K562 (cell line): ENCODE results near the gene HS3ST3A1. TPM values are rescaled to one million over a fixed set of nuclear protein-coding genes. Genes with fewer than 3 reads are reported as not detected.

Experiments
- ATAC-seq: fragments of 200-7000 bp; cut with Tn5 transposase; 3 replicates; pipeline ENCODE4 v1.9.1; 2020; ENCODE audit warnings: moderate library complexity
- BruUV-seq: library from RNA; stranded (reverse); fragments of 400-500 nt; replicated peaks from 2 replicates; lab custom pipeline; 2021; lab: Mats Ljungman, UMichigan
- CTCF ChIA-PET: fragments of 300-600 bp; formaldehyde crosslinking; extraction: SDS; loops from one replicate; lab custom pipeline; 2021; ENCODE audit warnings: low intra/inter-chr PET ratio; lab: Yijun Ruan, JAX
- POLR2A ChIA-PET: fragments of 300-600, 350-650 bp; sonication (Branson Sonifier 250); formaldehyde crosslinking; extraction: SDS; loops from one replicate; lab custom pipeline; 2021; ENCODE audit warnings: antibody characterized with exemption, inconsistent platforms; lab: Yijun Ruan, JAX
- DNase-seq, 4 experiments: peaks; one replicate each; pipeline versions ENCODE4 v3.0.0 to v3.0.0-alpha.2; 2011 to 2018; ENCODE audit warnings: low spot score in 3 of 4, mixed read lengths in 3 of 4; ENCODE audit errors: extremely low read depth in 1 of 4
- FAIRE-seq: peaks from 2 replicates; lab custom pipeline; 2011; peaks lifted over from hg19 to GRCh38; lab: Jason Lieb, UNC
- H2AFZ ChIP-seq: 2 replicates; pipeline ENCODE4 v1.6.0; 2011; ENCODE audit warnings: low read depth, low read length, control low read depth, inconsistent platforms
- H3K27ac ChIP-seq: fragments of 200-600 bp; 3 replicates; pipeline ENCODE4 v1.8.0; 2011; ENCODE audit warnings: low read depth, mild to moderate bottlenecking, control low read depth, inconsistent platforms, low read length, moderate library complexity, mixed read lengths; ENCODE audit errors: extremely low read depth
- H3K27me3 ChIP-seq, 2 experiments: fragments of 300-600 bp in 1 of 2; 2 replicates in 1 of 2; 3 replicates in 1 of 2; pipeline versions ENCODE4 v1.6.0 to v1.8.0; 2011; ENCODE audit warnings: inconsistent platforms in 2 of 2, low read length in 2 of 2, mild to moderate bottlenecking in 1 of 2, mixed read lengths in 1 of 2, moderate library complexity in 1 of 2; ENCODE audit not compliant: control insufficient read depth in 2 of 2, insufficient read depth in 2 of 2
- H3K36me3 ChIP-seq: fragments of 300-600 bp; 3 replicates; pipeline ENCODE4 v1.8.0; 2011; ENCODE audit warnings: mild to moderate bottlenecking, low read length, inconsistent platforms; ENCODE audit not compliant: control insufficient read depth, insufficient read depth
- H3K4me1 ChIP-seq, 2 experiments: fragments of 200-600 bp in 1 of 2; replicated peaks in 1 of 2; 2 replicates in 1 of 2; 3 replicates in 1 of 2; pipeline versions ENCODE4 v1.5.1 to v1.8.0; 2011; ENCODE audit warnings: inconsistent platforms in 2 of 2, low read length in 2 of 2, mild to moderate bottlenecking in 1 of 2, mixed read lengths in 1 of 2, moderate library complexity in 1 of 2; ENCODE audit not compliant: control insufficient read depth in 2 of 2, insufficient read depth in 2 of 2
- H3K4me2 ChIP-seq: 2 replicates; pipeline ENCODE4 v1.6.1; 2011; ENCODE audit warnings: low read length, control low read depth, inconsistent platforms, mixed read lengths; ENCODE audit not compliant: insufficient read depth
- H3K4me3 ChIP-seq: fragments of 200-600 bp; sonication (generic), shearing (Covaris generic); 2 replicates; pipeline ENCODE4 v1.5.1; 2016; ENCODE audit warnings: control low read depth, inconsistent platforms
- H3K79me2 ChIP-seq: fragments of 200-600 bp; 3 replicates; pipeline ENCODE4 v1.8.0; 2011; ENCODE audit warnings: low read length, inconsistent platforms; ENCODE audit not compliant: control insufficient read depth, insufficient read depth
- H3K9ac ChIP-seq, 2 experiments: 2 replicates each; pipeline versions ENCODE4 v1.6.0 to v1.6.1; 2011; ENCODE audit warnings: low read depth in 2 of 2, low read length in 2 of 2, control low read depth in 1 of 2, inconsistent platforms in 1 of 2, mild to moderate bottlenecking in 1 of 2, mixed read lengths in 1 of 2; ENCODE audit not compliant: insufficient read depth in 1 of 2
- H3K9me1 ChIP-seq: one replicate; pipeline ENCODE4 v1.6.0; 2011; ENCODE audit warnings: inconsistent platforms, mild to moderate bottlenecking, low read length, moderate library complexity; ENCODE audit not compliant: control insufficient read depth, insufficient read depth
- H3K9me3 ChIP-seq: replicated peaks from 2 replicates; pipeline ENCODE4 v1.5.1; 2011; ENCODE audit warnings: low read depth, low read length, inconsistent platforms; ENCODE audit not compliant: control insufficient read depth, insufficient read depth
- H4K20me1 ChIP-seq: replicated peaks from 2 replicates; pipeline ENCODE4 v1.6.1; 2011; ENCODE audit warnings: low read length, inconsistent platforms, mixed read lengths; ENCODE audit not compliant: control insufficient read depth, insufficient read depth
- CBX1 ChIP-seq: sonication (generic); IDR thresholded peaks from 2 replicates; pipeline ENCODE4 v1.6.1; 2016; ENCODE audit warnings: antibody characterized with exemption, low read depth, mild to moderate bottlenecking
- FOSL1 ChIP-seq: fragments of 200-800 bp; sonication (Bioruptor generic); conservative IDR thresholded peaks from 2 replicates; pipeline ENCODE4 v1.6.1; 2016; ENCODE audit warnings: missing genetic modification characterization, missing compliant biosample characterization
- PHF20 ChIP-seq: fragments of 450-650 bp; IDR thresholded peaks from 2 replicates; pipeline ENCODE4 v1.6.1; 2018; ENCODE audit not compliant: partially characterized antibody
- RFX5 ChIP-seq: IDR thresholded peaks from 2 replicates; pipeline ENCODE4 v1.6.1; 2011; ENCODE audit warnings: low read depth, mild to moderate bottlenecking, improper control_type of control experiment, low read length
- ZNF184 ChIP-seq: sonication (generic); formaldehyde crosslinking; IDR thresholded peaks from 2 replicates; pipeline ENCODE4 v1.5.0; 2020; ENCODE audit warnings: missing genetic modification reagents
- WGBS: fragments of 100-300 bp; shearing (Covaris generic); methylation state at CpG from one replicate; pipeline ENCODE4 v1.1.6; 2016; ENCODE audit warnings: low coverage, mixed read lengths; ENCODE audit not compliant: insufficient coverage; ENCODE audit errors: missing lambda C conversion rate; 5-methylcytosine and 5-hydroxymethylcytosine counted together
- in situ Hi-C: fragments of 300-500 bp; cut with MboI; formaldehyde crosslinking; loops from 4 replicates; pipeline ENCODE4 v1.15.0; 2018; ENCODE audit warnings: inconsistent platforms, mixed read lengths
- intact Hi-C: fragments of 100-400 bp; cut with micrococcal nuclease; formaldehyde crosslinking; loops from 2 replicates; pipeline ENCODE4 v1.14.2; 2022
- polyA plus RNA-seq, 8 experiments: library from polyadenylated mRNA; depleted of rRNA in 4 of 8; stranded (reverse) in 5 of 8; unstranded in 3 of 8; fragments of >200 nt; fragmentation: Nextera tagmentation in 2 of 8; fragmentation: Illumina TruSeq in 1 of 8; extraction: Ambion mirVana in 2 of 8; extraction: Trizol in 1 of 8; gene quantifications; 2 replicates each; pipeline versions ENCODE4 v1.2.1 to v1.2.3, GENCODE V29; 2011 to 2014; ENCODE audit warnings: inconsistent platforms in 1 of 8, missing spikeins in 1 of 8
- total RNA-seq, 7 experiments: library from RNA; depleted of rRNA in 6 of 7; stranded (reverse); fragments of >200 nt in 6 of 7; fragmentation: Illumina TruSeq in 2 of 7; extraction: Trizol in 2 of 7; gene quantifications; 2 replicates each; pipeline versions ENCODE4 v1.2.1 to v1.2.3, GENCODE V29; 2011 to 2021; ENCODE audit warnings: low replicate concordance in 1 of 7

The HS3ST3A1 gene
- total and polyA plus RNA-seq, 9 of the 15 experiments (the other 6 are each of a cell fraction or from before 2014, with no cell fraction given): 0.25 to 14.8 (median 2.3) TPM

DNA sequence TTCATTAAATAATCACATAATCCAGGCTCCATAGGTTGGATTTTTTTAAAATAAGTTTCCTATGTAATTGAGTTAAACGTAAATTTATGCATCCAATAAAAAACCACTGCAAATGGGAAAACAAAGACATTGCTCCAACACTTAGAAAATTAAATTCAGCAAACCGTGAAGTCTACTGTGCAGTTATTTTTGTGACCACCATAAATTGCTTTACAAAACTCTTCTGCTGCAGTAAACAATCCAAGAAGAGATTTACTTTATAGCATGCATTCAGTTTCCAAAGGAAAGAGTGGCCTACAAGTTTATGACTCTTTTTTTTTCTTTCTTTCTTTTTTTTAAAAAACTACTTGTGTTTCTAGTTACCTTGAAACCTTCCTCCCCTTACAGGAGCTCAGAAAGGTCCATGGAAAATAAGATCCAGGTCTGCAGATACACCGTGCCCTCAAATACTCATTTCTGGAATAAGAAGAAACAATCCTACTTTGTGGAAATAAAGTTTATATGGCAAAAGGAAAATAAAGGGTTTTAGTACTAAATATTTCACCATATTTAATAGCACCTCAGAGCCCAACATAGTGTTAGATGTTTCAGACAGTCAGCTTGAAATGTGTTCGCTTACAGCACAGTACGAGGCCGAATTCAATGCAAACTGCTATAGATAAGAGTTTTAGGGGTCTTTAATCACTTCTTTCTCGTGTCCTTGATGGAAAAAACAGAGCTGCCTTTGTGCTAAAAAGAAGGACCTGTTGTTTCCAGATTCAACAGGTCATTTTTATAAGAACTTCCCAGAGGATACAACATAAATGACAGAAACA is 3.2 kb downstream of the HS3ST3A1 start:
- Histone ChIP-seq H3K4me2 (peak overlapping the region; percentile 57; the same call in 1 of the 2 replicates), H3K4me3 (peak overlapping the region; percentile 58), H3K9me1 (no peaks in the 10 kb centered on the region), H2AFZ (no peak overlapping the region), H3K36me3 (peaks cover 9% of the 10 kb centered on the region; the same call in 1 of the 3 replicates), H3K4me1 (peaks cover 22 to 24% of the 10 kb centered on the region in 2 experiments; a peak in 4 of 5 replicates), H3K9ac (peak overlapping the region in 1 of 2 experiments; percentile 75; a peak in 2 of 4 replicates), H3K27ac (peak overlapping the region; percentile 50; the same call in 2 of the 3 replicates), H3K27me3 (no peaks in the 10 kb centered on the region), H3K79me2 (peaks cover 79% of the 10 kb centered on the region), H4K20me1 (no peaks in the 10 kb centered on the region), H3K9me3 (no peaks in the 10 kb centered on the region)
- ChIA-PET CTCF (interaction anchor here (0.6 kb wide), 2 partner anchors 104 to 483 kb away, joined by 3 to 4 read pairs; no protein-coding TSS in a partner anchor), POLR2A (interaction anchor here (0.5 to 1.2 kb wide), 2 partner anchors 157 to 580 kb away, joined by 3 read pairs; partner anchors contain the start of gene ELAC2)
- no peak for DNase-seq
- peak; percentile 74 for FAIRE-seq
- intact Hi-C loops: loop anchor here (5.0 kb wide), 2 partner anchors 86 to 709 kb away; no protein-coding TSS in a partner anchor
- WGBS: 2% methylated on average over 5 of the region's 7 CpGs
- TF ChIP-seq FOSL1: no peak
- TF ChIP-seq RFX5: no peak
- no peak for TF ChIP-seq CBX1
- no peak for TF ChIP-seq ZNF184
- no peak for TF ChIP-seq PHF20
- ATAC-seq: no peak
- BruUV-seq: no TSS peak
- in situ Hi-C loops: no loop called here
